Lower lobe of right lung (tissue), 2 donors: ENCODE results near the gene MAP6D1. TPM values are rescaled to one million over a fixed set of nuclear protein-coding genes. Genes with fewer than 3 reads are reported as not detected.
A peak's percentile ranks its signal among the peaks of the same experiment; 100 is the strongest.

Source experiments
- ATAC-seq, 2 donors: fragments of 200-7000 bp; cut with Tn5 transposase; one replicate each; pipeline ENCODE4 v1.9.1; 2020 to 2022; ENCODE audit warnings: mild to moderate bottlenecking in 2 of 2, moderate library complexity in 2 of 2
- DNase-seq: peaks from one replicate; pipeline ENCODE4 v3.0.0-alpha.2; 2020
- H3K27ac ChIP-seq: fragments of 200-600 bp; one replicate; pipeline ENCODE4 v1.8.0; 2022
- H3K27me3 ChIP-seq: fragments of 200-600 bp; one replicate; pipeline ENCODE4 v1.8.0; 2022; ENCODE audit warnings: low read depth
- H3K36me3 ChIP-seq: fragments of 200-600 bp; one replicate; pipeline ENCODE4 v1.8.0; 2022; ENCODE audit warnings: mild to moderate bottlenecking
- H3K4me1 ChIP-seq: fragments of 200-600 bp; one replicate; pipeline ENCODE4 v1.8.0; 2022
- H3K4me3 ChIP-seq: fragments of 200-600 bp; one replicate; pipeline ENCODE4 v1.8.0; 2022; ENCODE audit warnings: mild to moderate bottlenecking
- H3K9me3 ChIP-seq: fragments of 200-600 bp; one replicate; pipeline ENCODE4 v1.8.0; 2022
- intact Hi-C: fragments of 100-400 bp; cut with DNase I; formaldehyde crosslinking; loops from one replicate; pipeline ENCODE4 v1.11.0; 2022
- long read RNA-seq: library from polyadenylated mRNA; unstranded; transcript quantifications from one replicate; pipeline ENCODE4 v2.0.0, GENCODE V29; 2021
- total RNA-seq: library from RNA; stranded (reverse); fragmentation: NEBNext Ultra II Directional; extraction: Animal tissue kit (Norgen Biotek cat#: 25700); gene quantifications from one replicate; pipeline ENCODE4 v1.2.1, GENCODE V29; 2021
- TF ChIP-seq, protein P1 (sequence below): fragments of 200-600 bp; IDR thresholded peaks from one replicate; pipeline ENCODE4 v1.8.0; 2022; ENCODE audit warnings: antibody characterized with exemption, mild to moderate bottlenecking
- donor health status: DM: no; HTN: yes; CAD: no; lungs with severe emphysema.

MAP6D1 gene
- 1.9 TPM for total RNA-seq
- long read RNA-seq, partial matches to known transcripts, result 0 of 1 reads
- long read RNA-seq, other reads (novel, unspliced or antisense), result 1 of 1 reads

DNA sequence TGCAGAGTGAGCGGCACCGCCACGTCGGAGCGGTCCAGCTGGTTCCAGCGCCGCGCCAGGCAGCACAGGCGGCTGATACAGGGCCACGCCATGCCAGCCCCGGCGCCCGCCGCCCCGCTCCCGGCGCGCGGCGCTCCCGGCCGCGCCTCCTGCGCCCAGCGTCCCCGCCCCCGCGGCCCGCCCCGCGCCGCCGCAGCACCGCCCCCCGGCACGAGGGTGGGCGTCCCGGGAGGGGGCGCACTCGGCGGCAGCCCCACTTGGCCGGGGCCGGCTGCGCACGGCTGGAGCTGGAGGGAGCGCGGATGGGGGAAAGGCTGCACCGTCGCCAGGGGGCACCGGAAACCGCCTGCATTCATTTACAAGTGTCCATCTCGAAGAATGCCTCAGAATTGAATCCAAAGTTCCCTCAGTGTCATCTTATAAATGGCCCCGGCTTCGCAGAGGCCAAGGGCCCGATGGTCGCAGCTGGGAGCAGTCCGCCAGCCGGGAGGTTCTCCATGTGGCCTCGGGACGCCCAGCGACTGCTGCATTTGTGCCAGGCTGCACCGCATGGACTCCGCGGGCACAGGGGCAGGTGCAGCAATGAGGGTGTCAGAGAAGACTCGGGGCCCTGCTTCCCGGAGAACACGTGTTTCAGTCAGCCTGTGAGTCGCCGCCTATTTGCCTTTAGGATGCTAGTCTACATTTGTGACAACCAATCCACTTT is at the start of gene MAP6D1:
MAP6D1 (minus strand) TSS at position 122 of the 706 bp plus-strand sequence; CDS start at position 92, 30 bp downstream.
- no peaks in the 10 kb centered on the region for H3K27me3 ChIP-seq
- ATAC-seq (peak; percentile 63 to 68), DNase-seq (no peak)
- intact Hi-C loops, result no loop called here
- peaks cover 20% of the 10 kb centered on the region for H3K4me1 ChIP-seq
- TF ChIP-seq, protein P1, sequence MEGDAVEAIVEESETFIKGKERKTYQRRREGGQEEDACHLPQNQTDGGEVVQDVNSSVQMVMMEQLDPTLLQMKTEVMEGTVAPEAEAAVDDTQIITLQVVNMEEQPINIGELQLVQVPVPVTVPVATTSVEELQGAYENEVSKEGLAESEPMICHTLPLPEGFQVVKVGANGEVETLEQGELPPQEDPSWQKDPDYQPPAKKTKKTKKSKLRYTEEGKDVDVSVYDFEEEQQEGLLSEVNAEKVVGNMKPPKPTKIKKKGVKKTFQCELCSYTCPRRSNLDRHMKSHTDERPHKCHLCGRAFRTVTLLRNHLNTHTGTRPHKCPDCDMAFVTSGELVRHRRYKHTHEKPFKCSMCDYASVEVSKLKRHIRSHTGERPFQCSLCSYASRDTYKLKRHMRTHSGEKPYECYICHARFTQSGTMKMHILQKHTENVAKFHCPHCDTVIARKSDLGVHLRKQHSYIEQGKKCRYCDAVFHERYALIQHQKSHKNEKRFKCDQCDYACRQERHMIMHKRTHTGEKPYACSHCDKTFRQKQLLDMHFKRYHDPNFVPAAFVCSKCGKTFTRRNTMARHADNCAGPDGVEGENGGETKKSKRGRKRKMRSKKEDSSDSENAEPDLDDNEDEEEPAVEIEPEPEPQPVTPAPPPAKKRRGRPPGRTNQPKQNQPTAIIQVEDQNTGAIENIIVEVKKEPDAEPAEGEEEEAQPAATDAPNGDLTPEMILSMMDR, result peak; percentile 24
- H3K36me3 ChIP-seq, result peaks cover 28% of the 10 kb centered on the region
- peak within 1 kb of the TSS; percentile 67 for H3K4me3 ChIP-seq
- no peak within 1 kb of the TSS for H3K27ac ChIP-seq
- no peaks in the 10 kb centered on the region for H3K9me3 ChIP-seq

DNA sequence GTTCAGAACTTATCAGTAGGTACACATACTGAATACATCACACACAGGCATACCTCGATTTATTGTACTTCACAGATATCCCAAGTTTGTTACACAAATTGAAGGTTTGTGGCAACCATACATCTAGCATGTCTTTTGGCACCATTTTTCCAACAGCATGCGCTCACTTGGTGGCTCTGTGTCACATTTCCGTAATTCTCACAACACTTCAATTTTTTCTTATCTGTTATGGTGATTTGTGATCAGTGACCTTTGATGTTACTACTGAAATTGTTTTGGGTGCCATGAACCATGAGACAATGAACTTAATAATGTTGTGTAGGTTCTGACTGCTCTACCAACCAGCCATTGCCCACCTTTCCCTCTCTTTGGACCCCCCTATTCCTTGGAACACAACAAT is 48.5 kb upstream of the MAP6D1 start:
- intact Hi-C loops, result no loop called here
- Histone ChIP-seq H3K27me3 (no peaks in the 10 kb centered on the region), H3K9me3 (no peaks in the 10 kb centered on the region), H3K4me3 (no peak overlapping the region), H3K27ac (no peak overlapping the region), H3K4me1 (peaks cover 5% of the 10 kb centered on the region), H3K36me3 (peaks cover 15% of the 10 kb centered on the region)
- DNase-seq (no peak), ATAC-seq (no peak)
- TF ChIP-seq, protein P1, result no peak

DNA sequence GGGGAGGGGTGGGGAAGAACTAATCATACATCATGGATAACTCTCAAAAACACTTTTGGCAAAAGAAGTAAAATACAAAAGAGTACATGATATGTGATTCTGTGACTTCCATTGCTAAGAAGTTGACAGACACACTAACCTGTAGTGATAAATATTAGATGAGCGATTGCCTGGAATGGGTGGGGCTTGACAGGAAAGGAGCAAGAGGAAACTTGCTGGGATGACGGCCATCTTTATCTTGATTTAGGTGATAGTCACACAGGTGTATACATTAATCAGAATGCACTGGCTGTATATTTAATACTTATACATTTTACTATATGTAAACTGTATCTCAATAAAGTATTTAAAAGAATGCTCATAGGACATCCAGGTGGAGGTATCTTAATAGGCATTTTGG is 46.2 kb upstream of the MAP6D1 start:
- no peak overlapping the region for H3K27ac ChIP-seq
- no peaks in the 10 kb centered on the region for H3K9me3 ChIP-seq
- H3K27me3 ChIP-seq, result no peaks in the 10 kb centered on the region
- ATAC-seq (no peak), DNase-seq (no peak)
- TF ChIP-seq, protein P1, result no peak
- peaks cover 21% of the 10 kb centered on the region for H3K36me3 ChIP-seq
- no peaks in the 10 kb centered on the region for H3K4me1 ChIP-seq
- no peak overlapping the region for H3K4me3 ChIP-seq
- intact Hi-C loops, result no loop called here

DNA sequence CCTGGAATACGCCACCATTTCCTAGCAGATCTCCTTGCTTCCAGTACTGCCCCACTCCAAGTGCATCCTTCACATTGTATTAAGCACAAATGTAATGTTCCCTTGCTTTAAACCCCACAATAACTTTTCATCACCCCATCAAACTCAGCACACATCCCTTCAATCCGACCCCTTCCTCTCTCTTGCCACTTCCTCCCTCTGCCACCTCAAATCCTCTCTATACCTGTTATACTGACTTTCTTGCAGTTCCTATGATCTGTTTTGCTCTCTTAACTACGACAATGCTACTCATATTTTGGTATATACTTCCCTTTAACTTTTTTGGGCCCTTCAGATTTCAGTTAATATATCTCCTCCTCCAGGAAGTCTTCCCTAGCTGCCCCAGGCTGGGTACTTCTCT is 45.2 kb upstream of the MAP6D1 start:
- no peak overlapping the region for H3K4me3 ChIP-seq
- H3K27ac ChIP-seq, result no peak overlapping the region
- no peak for ATAC-seq
- H3K9me3 ChIP-seq, result no peaks in the 10 kb centered on the region
- DNase-seq, result no peak
- H3K27me3 ChIP-seq, result no peaks in the 10 kb centered on the region
- H3K4me1 ChIP-seq, result no peaks in the 10 kb centered on the region
- H3K36me3 ChIP-seq, result peaks cover 23% of the 10 kb centered on the region
- intact Hi-C loops, result no loop called here
- TF ChIP-seq, protein P1, result no peak

DNA sequence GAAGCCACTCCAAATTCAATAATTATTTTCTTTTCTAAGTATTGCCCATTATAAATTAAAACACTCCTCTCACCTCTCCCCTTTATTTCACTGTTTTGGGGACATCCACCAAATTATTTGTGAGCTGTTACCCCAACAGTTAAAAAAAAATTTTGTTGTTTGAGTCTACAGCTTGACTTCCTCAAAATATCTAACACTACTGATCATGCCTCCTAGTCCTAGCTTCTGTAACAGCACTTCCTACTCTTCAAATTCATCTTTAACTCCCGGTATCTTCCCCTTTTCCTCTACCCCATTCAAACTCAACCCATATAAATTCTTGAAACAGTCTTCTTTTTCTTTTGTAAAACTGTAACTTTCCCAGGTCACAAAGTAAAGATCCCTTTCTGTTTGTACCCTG is 43.4 kb upstream of the MAP6D1 start:
- no peaks in the 10 kb centered on the region for H3K4me1 ChIP-seq
- peaks cover 40% of the 10 kb centered on the region for H3K36me3 ChIP-seq
- H3K27me3 ChIP-seq, result no peaks in the 10 kb centered on the region
- intact Hi-C loops, result no loop called here
- TF ChIP-seq, protein P1, result no peak
- no peak overlapping the region for H3K4me3 ChIP-seq
- no peak for DNase-seq
- no peak for ATAC-seq
- H3K27ac ChIP-seq, result no peak overlapping the region
- no peaks in the 10 kb centered on the region for H3K9me3 ChIP-seq
